ENCODE data around the gene EFCAB9.
"Not testable (repeated sequence)": the region's sequence is repeated elsewhere in the genome, so short reads cannot be mapped to it uniquely, and the experiment has no call there.

Gene EFCAB9

GRCh38 chr5:172189693-172190296 lies 4.2 kb upstream of the EFCAB9 start:
- Histone ChIP-seq H3K36me3 (ENCODE audit: insufficient read depth, low read length) (no peaks in the 10 kb centered on the region), H3K27ac (no peak overlapping the region), H3K4me3 (no peak overlapping the region), H3K9me3 (ENCODE audit: low read depth, low read length) (no peaks in the 10 kb centered on the region), H3K9ac (ENCODE audit: insufficient read length) (no peak overlapping the region)
- TF ChIP-seq FOXP2 (optimal IDR thresholded peaks at IDR 0.05; ENCODE audit: control extremely low read depth, extremely low read length, insufficient read depth) (no peak), EZH2 (IDR thresholded peaks at IDR 0.05) (no peak), POLR2AphosphoS5 (IDR thresholded peaks at IDR 0.05; ENCODE audit: borderline replicate concordance, low read depth, low read length) (no peak)
- no peak for DNase-seq (ENCODE audit: low read depth, low spot score)

DNA sequence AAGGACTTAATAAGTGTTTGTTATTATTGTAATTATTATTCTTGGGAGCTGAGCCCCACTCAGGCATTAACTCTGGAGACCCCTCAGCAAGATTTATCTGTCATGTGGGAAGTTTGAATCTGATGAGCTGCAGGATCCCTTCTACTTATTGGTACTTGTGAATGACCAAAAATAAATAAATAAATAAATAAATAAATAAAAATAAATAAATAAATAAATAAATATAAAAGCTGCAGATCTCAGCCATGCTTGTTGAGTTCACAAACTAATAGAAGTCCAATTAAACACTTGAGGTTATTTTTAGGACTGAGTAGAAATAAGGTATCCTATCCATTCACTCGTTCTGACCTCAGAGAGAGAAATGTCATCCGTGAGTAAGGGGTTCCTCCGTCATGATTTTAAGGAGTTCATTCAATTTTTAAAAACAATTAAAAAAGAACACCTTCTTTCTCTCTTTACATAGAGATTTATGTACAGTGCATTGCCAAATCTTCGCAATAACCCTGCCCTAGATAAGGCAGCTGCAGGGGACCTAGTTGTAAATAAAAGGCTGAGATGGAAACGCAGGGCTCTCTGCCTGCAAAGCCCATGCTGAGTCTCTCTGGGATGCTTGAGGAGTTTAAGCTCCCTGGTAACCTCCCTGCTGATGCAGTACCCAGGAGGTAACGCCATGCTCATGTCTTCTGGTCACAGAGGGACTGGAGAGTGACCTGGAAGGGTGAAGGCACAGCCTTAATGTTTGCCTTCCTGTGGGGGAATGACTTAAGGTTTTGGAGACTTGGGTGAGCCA lies 1.2 kb downstream of the EFCAB9 start:
- TF ChIP-seq FOXP2 (optimal IDR thresholded peaks at IDR 0.05; ENCODE audit: control extremely low read depth, extremely low read length, insufficient read depth) (no peak), EZH2 (IDR thresholded peaks at IDR 0.05) (no peak), POLR2AphosphoS5 (IDR thresholded peaks at IDR 0.05; ENCODE audit: borderline replicate concordance, low read depth, low read length) (no peak)
- no peak for DNase-seq (ENCODE audit: low read depth, low spot score)

DNA sequence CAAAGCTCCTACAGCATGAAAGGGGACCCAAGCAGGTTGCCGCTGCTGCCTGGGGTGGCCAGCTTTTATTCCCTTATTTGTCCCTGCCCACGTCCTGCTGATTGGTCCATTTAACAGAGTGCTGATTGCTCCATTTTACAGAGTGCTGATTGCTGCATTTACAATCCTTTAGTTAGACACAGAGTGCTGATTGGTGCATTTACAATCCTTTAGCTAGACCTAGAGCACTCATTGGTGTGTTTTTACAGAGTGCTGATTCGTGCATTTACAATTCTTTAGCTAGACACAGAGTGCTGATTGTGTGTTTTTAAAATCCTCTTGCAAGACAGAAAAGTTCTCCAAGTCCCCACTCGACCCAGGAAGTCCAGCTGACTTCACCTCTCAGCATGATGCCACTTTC lies 3.8 kb downstream of the EFCAB9 start:
- not testable (repeated sequence) for H3K9ac ChIP-seq (ENCODE audit: insufficient read length); H3K27ac ChIP-seq; DNase-seq (ENCODE audit: low read depth, low spot score); H3K4me3 ChIP-seq; H3K9me3 ChIP-seq (ENCODE audit: low read depth, low read length); H3K36me3 ChIP-seq (ENCODE audit: insufficient read depth, low read length)

More for the DNA sequence above, 1.2 kb downstream of the EFCAB9 start:
- Histone ChIP-seq H3K27ac (no peak overlapping the region), H3K36me3 (ENCODE audit: insufficient read depth, low read length) (no peaks in the 10 kb centered on the region), H3K4me3 (no peak overlapping the region), H3K9me3 (ENCODE audit: low read depth, low read length) (no peaks in the 10 kb centered on the region), H3K9ac (ENCODE audit: insufficient read length) (no peak overlapping the region)

- DNase-seq (ENCODE audit: low read depth, low spot score) = no peak
- Histone ChIP-seq H3K36me3 (ENCODE audit: insufficient read depth, low read length) (no peaks in the 10 kb centered on the region), H3K9me3 (ENCODE audit: low read depth, low read length) (no peaks in the 10 kb centered on the region), H3K4me3 (no peak overlapping the region), H3K27ac (no peak overlapping the region), H3K9ac (ENCODE audit: insufficient read length) (no peak overlapping the region)
- TF ChIP-seq POLR2AphosphoS5 (IDR thresholded peaks at IDR 0.05; ENCODE audit: borderline replicate concordance, low read depth, low read length) = no peak
- TF ChIP-seq FOXP2 (optimal IDR thresholded peaks at IDR 0.05; ENCODE audit: control extremely low read depth, extremely low read length, insufficient read depth) = no peak
- TF ChIP-seq EZH2 (IDR thresholded peaks at IDR 0.05) = no peak
Observed at GRCh38 chr5:172199446-172199845, 5.5 kb downstream of the EFCAB9 start.

DNA sequence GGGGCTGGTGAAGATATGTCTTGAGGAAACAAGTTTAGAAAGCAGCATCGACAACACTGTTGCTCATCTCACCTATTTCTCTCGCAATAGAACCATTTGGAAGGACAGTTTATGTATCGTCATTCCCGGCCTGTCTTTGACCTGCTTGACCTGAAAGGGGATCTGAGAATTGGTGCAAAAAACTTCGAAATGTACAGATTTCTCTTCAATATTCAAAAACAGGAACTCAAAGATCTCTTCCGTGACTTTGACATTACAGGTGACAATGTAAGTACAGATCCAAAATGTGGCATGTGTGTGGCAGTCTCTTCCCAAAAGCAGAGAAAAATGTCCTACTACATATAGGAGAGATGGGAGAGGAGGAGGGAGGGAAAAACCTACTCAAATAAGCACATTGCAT lies 6.5 kb downstream of the EFCAB9 start:
- TF ChIP-seq POLR2AphosphoS5 (IDR thresholded peaks at IDR 0.05; ENCODE audit: borderline replicate concordance, low read depth, low read length) (no peak), EZH2 (IDR thresholded peaks at IDR 0.05) (no peak), FOXP2 (optimal IDR thresholded peaks at IDR 0.05; ENCODE audit: control extremely low read depth, extremely low read length, insufficient read depth) (no peak)
- H3K4me3 ChIP-seq = no peak overlapping the region

DNA sequence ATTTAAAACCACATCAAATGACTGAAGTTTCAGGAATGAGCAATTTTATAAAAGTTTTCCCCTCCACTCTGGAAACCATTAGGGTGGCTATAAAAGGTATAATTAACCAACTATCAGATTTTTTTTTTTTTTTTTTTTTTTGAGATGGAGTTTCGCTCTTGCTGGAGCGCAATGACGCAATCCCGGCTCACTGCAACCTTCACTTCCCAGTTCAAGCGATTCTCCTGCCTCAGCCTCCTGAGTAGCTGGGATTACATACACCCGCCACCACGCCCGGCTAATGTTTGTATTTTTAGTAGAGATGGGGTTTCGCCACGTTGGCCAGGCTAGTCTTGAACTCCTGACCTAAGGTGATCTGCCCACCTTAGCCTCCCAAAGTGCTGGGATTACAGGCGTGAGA lies 12.0 kb downstream of the EFCAB9 start:
- not testable (repeated sequence) for H3K9ac ChIP-seq (ENCODE audit: insufficient read length); H3K9me3 ChIP-seq (ENCODE audit: low read depth, low read length); DNase-seq (ENCODE audit: low read depth, low spot score); H3K4me3 ChIP-seq; H3K27ac ChIP-seq
- peaks cover 16% of the 10 kb centered on the region for H3K36me3 ChIP-seq (ENCODE audit: insufficient read depth, low read length)

More for the DNA sequence above, 6.5 kb downstream of the EFCAB9 start:
- no peak for DNase-seq (ENCODE audit: low read depth, low spot score)
- Histone ChIP-seq H3K27ac (no peak overlapping the region), H3K36me3 (ENCODE audit: insufficient read depth, low read length) (no peaks in the 10 kb centered on the region), H3K9ac (ENCODE audit: insufficient read length) (no peak overlapping the region), H3K9me3 (ENCODE audit: low read depth, low read length) (no peaks in the 10 kb centered on the region)

GRCh38 chr5:172207511-172207910 lies 13.5 kb downstream of the EFCAB9 start:
- H3K9ac ChIP-seq (ENCODE audit: insufficient read length) = no peak overlapping the region
- DNase-seq (ENCODE audit: low read depth, low spot score) = no peak

DNA sequence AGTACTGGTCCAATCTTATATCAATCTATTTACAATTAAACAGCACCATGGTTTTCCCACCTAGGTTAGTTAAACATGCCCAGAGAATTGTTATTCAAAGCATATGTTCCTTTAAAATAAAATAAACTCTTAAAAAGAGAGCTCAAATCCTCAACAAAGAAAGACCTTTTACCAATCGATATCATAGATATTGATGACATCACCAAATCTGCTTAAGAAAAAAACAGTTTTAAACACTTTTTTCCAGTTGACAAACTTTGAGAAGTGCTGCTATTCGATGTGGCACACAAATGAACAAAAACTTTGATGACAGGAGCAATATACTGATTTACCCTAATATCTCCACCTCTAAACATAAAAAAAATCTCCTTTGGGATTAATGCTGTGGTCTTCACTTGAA lies 15.7 kb downstream of the EFCAB9 start:
- no peak overlapping the region for H3K9ac ChIP-seq (ENCODE audit: insufficient read length)
- peaks cover 38% of the 10 kb centered on the region for H3K36me3 ChIP-seq (ENCODE audit: insufficient read depth, low read length)
- H3K27ac ChIP-seq = no peak overlapping the region
- H3K4me3 ChIP-seq = no peak overlapping the region
- TF ChIP-seq POLR2AphosphoS5 (IDR thresholded peaks at IDR 0.05; ENCODE audit: borderline replicate concordance, low read depth, low read length) (no peak), EZH2 (IDR thresholded peaks at IDR 0.05) (no peak), FOXP2 (optimal IDR thresholded peaks at IDR 0.05; ENCODE audit: control extremely low read depth, extremely low read length, insufficient read depth) (no peak)
- DNase-seq (ENCODE audit: low read depth, low spot score) = no peak
- no peaks in the 10 kb centered on the region for H3K9me3 ChIP-seq (ENCODE audit: low read depth, low read length)

More at GRCh38 chr5:172207511-172207910, 13.5 kb downstream of the EFCAB9 start:
- no peak for TF ChIP-seq FOXP2 (optimal IDR thresholded peaks at IDR 0.05; ENCODE audit: control extremely low read depth, extremely low read length, insufficient read depth)
- TF ChIP-seq EZH2 (IDR thresholded peaks at IDR 0.05) = no peak
- TF ChIP-seq POLR2AphosphoS5 (IDR thresholded peaks at IDR 0.05; ENCODE audit: borderline replicate concordance, low read depth, low read length) = no peak
- Histone ChIP-seq H3K4me3 (no peak overlapping the region), H3K9me3 (ENCODE audit: low read depth, low read length) (no peaks in the 10 kb centered on the region), H3K27ac (no peak overlapping the region), H3K36me3 (ENCODE audit: insufficient read depth, low read length) (peaks cover 28% of the 10 kb centered on the region)

DNA sequence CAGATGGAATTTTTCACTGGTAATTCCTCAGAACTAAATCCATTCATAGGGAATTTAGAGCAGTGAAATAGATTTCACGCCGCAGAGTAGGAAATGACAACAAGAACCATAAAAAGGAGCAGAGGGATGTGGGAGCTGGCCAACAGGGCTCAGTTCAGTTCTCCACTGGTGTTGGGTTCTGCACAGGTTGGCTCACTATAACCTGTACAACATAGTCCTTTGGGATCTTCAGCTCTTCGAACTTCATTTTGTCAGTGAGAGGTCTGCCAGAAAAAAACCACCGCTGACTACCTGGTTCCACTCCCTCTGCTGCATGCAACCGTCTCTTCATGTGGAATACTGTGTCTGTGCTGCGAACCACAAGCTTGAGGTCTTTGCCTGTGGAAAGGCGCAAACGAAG lies 17.7 kb downstream of the EFCAB9 start:
- H3K9me3 ChIP-seq (ENCODE audit: low read depth, low read length) = no peaks in the 10 kb centered on the region
- TF ChIP-seq FOXP2 (optimal IDR thresholded peaks at IDR 0.05; ENCODE audit: control extremely low read depth, extremely low read length, insufficient read depth) = no peak
- TF ChIP-seq EZH2 (IDR thresholded peaks at IDR 0.05) = no peak
- TF ChIP-seq POLR2AphosphoS5 (IDR thresholded peaks at IDR 0.05; ENCODE audit: borderline replicate concordance, low read depth, low read length) = no peak
- H3K36me3 ChIP-seq (ENCODE audit: insufficient read depth, low read length) = peaks cover 52% of the 10 kb centered on the region
- H3K27ac ChIP-seq = no peak overlapping the region
- H3K4me3 ChIP-seq = no peak overlapping the region
- no peak for DNase-seq (ENCODE audit: low read depth, low spot score)
- no peak overlapping the region for H3K9ac ChIP-seq (ENCODE audit: insufficient read length)
